NCI-H774 (cell line): Measurements from ENCODE around the gene LARGE1.
A peak's percentile ranks its signal among the peaks of the same experiment; 100 is the strongest.

Experiments used
- DNase-seq: peaks from one replicate; lab custom pipeline; 2025; lab: John Stamatoyannopoulos, UW

LARGE1 gene

DNA sequence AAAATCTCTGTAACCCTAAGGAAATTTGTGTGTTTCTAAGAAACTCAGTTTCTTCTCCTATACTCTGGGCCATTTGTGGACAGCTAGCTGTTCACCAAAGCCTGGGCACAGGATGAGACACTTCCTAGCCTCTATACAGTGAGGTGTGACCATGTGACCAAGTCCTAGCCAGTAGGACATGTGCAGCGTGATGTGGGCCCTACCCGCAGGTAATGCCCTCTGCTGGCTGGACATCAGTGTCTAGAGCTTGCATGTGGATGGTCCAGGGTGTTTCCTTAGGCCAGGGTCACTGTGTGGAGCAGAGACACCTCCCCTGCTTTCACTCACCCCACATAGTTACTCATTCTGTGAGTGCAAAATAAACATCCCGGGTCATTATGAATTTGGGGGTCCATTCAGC is 100.5 kb downstream of the LARGE1 start:
- DNase-seq: no peak

DNA sequence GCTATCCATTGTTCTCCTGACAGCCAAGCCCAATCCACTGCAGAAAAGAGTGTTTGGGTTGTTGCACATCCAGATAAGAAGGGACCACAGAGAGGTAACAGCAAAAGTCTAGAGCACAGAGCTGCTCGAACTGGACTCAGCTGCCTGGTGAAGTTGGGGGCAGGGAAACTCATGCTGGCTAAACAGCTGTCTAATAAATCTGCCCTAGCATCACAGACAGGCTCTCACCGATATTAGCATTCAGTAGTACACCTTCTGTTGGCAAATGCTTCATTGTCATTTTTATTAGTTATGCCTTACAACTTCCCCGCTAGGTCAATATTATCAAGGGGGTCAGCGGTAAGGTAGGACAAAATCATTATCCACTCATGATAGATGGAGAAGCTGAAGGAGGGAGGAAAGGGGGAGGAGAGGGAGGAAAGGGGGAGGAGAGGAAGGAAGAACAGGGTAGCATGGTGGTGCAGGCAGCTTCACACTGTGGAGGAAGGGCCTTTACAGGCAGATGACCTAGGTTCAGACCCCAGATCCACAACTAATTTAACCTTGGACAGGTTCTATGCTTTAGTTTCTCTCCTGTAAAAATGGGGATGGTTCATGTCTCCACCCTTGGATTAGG is 102.7 kb downstream of the LARGE1 start:
- no peak for DNase-seq

GRCh38 chr22:33812360-33812977 is 107.8 kb downstream of the LARGE1 start:
- DNase-seq: no peak

- no peak for DNase-seq
Observed at GRCh38 chr22:33811686-33812085, 108.6 kb downstream of the LARGE1 start.

DNA sequence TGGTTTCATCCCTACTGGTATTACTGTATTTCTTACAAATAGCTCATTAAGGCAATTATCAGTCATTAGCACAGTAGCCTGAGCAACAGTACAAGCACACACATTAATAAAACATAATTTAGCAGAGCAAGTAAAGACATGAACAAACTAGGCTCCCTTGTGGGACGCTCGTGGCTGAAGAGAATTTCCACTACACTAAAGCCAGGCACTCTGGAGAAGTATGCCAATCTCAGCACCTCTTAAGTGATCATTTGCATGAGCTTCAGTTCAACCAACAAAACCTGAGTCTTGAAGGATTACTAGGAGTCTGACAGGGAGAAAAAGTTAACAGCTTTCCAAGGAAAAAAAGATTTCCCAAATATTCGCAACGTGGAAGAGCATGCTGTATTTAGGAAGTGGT is 109.1 kb downstream of the LARGE1 start:
- DNase-seq: no peak

GRCh38 chr22:33807470-33807869 is 112.8 kb downstream of the LARGE1 start:
- DNase-seq: no peak

- no peak for DNase-seq
Observed at GRCh38 chr22:33806191-33806590, 114.1 kb downstream of the LARGE1 start.

DNA sequence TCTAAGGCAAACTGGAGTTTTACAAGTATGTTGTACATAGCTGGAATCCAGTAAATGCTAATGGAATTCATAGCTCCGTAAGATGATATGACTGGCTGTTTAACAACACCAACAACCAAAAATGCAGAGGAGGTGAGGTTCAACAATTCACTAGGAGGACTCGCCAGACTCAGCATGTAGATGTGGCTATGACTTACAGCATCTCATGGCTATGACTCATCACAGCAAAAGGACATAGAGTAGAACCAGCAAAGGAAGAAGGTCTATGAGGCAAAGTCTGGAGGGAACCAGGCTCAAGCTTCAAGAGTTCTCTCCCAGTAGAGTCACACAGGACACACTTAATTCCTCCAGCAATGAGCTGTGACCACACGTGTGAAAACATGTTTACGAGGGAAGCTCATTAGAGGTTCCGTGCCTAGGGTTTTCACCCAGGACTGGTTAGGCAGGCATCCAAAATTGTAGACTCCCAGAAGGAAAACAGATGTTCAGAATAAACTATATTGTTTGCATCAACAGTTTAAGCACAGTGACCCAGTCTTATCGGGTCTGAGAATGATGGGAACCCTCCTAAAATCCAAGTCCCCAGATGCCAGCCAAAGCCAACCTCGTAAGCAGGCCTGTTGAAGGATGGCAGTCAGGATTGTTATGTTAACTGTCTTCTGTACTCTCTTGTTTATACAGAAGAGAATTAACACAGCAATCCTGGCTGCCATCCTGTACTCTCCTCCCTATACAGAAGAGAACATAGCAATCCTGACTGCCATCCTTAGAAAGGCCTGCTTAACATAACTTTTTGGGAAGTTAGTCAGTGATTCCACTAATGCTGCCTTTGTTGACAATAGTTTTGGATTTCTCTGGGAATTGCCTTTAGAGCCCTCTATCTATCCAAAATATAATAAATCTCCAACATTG is 116.6 kb downstream of the LARGE1 start:
- DNase-seq: no peak

GRCh38 chr22:33798401-33798800 is 121.9 kb downstream of the LARGE1 start:
- no peak for DNase-seq

DNA sequence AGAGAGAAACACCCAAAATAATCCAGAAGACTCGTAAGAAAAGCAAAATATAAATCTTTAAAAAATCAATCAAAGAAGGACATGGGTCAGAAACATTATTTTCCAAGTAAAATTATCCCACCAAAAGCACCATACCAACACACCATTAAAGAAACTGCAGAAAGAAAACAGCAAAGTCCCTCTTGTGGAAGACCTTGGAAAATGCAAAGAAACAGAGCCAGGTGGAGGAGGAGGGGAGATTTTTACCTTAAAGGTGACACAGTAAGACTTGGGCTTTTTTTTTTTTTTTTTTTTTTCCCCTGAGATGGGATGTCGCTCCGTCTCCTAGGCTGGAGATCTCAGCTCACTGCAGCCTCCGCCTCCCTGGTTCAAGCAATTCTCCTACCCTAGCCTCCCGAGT is 123.8 kb downstream of the LARGE1 start:
- no peak for DNase-seq

DNA sequence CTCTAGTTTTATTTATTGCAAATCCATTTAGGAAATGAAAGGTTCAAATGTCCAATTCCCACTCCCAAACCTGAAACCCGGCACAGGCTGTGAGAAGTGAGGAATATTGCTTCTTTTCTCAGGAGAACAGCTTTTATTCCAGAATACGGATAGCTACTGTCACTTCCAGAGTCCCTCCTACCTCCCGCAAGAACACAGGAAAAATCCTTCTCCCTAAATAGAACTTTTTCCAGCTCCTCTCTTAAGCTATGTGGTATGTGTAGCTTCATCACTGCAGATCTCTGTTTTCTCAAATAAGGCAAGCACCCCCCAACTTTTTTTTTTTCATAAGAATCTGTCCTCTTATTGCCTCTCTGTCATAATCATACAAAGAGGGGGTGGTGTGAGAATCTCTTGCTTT is 126.8 kb downstream of the LARGE1 start:
- no peak for DNase-seq

- DNase-seq: no peak
Observed at GRCh38 chr22:33792832-33793231, 127.4 kb downstream of the LARGE1 start.

GRCh38 chr22:33789690-33790253 is 130.5 kb downstream of the LARGE1 start:
- no peak for DNase-seq

DNA sequence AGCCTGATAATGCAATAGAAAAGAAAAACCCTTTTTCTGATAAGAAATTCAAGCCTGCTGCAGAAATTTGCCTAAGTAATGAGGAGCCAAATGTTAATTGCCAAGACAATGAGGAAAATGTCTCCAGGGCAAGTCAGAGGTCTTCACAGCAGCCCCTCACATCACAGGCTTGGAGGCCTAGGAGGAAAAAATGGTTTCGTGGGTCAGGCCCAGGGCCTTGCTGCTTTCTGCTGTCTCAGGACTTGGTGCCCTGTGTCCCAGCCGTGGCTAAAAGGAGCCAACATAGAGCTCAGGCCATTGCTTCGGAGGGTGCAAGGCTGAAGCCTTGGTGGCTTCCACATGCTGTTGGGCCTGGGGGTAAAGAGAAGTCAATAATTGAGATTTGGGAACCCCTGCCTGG is 131.3 kb downstream of the LARGE1 start:
- no peak for DNase-seq

DNA sequence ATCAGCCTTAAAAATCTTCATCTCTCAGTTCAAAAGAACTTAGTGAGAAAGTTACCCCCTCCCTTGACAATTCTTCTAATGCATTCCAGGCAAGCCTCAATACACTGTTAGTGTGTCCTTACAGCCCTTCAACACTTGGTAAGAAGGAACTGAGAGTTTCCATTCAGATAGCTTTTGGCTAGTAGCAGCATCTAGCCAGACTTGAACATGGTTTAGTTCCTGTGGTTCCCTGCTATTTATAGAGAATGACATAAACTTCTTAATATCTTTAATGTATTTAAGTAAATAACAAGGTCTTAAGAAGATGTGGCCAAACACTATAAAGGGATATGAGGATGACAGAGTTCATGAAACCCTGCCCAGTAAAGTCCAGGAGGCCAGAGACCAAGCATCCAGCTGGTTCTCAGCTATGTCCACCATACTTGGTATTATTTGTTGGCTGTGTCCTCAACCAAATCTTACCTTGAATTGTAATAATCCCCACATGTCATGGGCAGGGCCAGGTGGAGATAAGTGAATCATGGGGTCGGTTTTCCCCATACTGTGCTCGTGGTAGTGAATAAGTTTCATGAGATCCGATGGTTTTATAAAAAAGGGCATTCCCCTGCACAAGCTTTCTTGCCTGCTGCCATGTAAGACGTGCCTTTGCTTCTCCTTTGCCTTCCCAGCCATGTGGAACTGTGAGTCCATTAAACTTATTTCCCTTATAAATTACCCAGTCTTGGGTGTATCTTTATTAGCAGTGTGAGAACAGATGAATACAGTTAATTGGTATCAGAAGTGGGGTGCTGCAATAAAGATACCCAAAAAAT is 132.4 kb downstream of the LARGE1 start:
- no peak for DNase-seq

- DNase-seq: no peak
Observed at GRCh38 chr22:33786149-33786548, 134.1 kb downstream of the LARGE1 start.

- DNase-seq: no peak
Observed at GRCh38 chr22:33785283-33785968, 134.8 kb downstream of the LARGE1 start.

DNA sequence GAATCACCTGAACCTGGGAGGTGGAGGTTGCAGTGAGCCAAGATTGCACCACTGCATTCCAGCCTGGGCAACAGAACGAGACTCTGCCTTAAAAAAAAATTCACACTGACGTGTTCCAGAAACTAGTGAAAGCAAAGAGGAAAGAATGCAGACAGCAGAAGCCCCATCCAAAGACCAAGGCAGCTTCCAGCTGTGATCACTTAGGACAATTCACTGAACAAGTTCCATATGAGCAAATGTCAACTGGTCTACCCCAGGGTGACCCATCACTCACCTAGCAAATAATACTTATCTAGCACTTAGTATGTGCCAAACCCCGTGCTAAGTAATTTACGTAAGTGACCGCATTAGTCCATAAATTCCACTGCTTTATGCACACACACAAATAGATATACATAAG is 138.9 kb downstream of the LARGE1 start:
- no peak for DNase-seq

DNA sequence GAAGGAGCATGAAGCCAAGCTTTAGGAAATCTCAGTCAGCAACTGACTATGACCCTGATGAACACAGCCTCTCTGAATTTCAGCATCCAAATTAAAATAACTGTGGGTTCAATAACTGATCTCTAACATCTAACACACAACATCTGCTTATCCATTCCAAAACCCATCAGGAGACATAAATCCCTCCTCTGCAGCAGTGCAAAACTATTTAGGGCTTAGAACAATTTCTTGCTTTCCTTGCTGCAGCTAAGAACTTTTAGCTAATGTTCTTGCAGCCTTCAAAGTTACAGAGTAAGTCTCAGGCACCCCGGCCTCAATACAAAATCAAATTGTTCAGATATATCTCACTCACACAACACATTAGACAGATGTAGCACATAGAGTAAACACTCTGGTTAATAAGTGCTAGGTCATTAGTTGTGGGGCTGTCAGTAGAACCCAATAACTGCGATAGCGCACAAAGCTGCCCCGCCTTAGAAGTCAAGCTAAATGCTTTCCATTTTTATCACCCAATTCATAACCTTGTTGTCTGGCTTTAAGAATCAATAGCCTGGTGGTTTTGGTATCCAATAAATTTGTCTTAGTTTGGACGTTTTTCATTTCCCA is 139.6 kb downstream of the LARGE1 start:
- peak; percentile 82 for DNase-seq

DNA sequence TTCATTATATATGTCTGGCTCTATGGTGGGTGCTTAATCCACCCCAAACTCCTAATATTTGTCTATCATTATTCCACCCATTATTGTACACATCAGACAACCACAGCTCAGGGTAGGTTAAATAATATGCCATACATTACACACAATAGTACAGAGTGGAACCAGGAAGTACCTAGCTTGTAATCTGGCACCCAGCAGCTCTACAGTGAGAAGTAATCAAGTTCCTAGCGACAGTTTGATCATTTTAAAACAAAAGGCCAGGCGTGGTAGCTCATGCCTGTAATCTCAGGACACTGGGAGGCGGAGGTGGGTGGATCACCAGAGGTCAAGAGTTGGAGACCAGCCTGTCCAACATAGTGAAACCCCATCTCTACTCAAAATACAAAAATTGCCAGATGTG is 141.0 kb downstream of the LARGE1 start:
- DNase-seq: no peak

- no peak for DNase-seq
Observed at GRCh38 chr22:33776491-33776890, 143.8 kb downstream of the LARGE1 start.
